Small intestine (tissue), 7 donors: ENCODE data around the gene DHRS4. TPM values are rescaled to one million over a fixed set of nuclear protein-coding genes. Genes with fewer than 3 reads are reported as not detected.
"Not testable (repeated sequence)": the region's sequence is repeated elsewhere in the genome, so short reads cannot be mapped to it uniquely, and the experiment has no call there.

Experiments used
- DNase-seq, 2 donors: peaks; one replicate each; pipeline versions ENCODE4 v3.0.0 to v3.0.0-alpha.2; 2013
- FAIRE-seq: peaks from 2 replicates; lab custom pipeline; 2012; peaks lifted over from hg19 to GRCh38; lab: Jason Lieb, UNC
- H3K27ac ChIP-seq, 3 donors: one replicate each; pipeline ENCODE4 v1.5.1; 2013; ENCODE audit warnings: low read length in 2 of 3, mild to moderate bottlenecking in 2 of 3, control low read depth in 1 of 3, inconsistent platforms in 1 of 3, low read depth in 1 of 3, moderate library complexity in 1 of 3
- H3K27me3 ChIP-seq, 3 donors: one replicate each; pipeline ENCODE4 v1.6.1; 2013; ENCODE audit warnings: low read length in 3 of 3, inconsistent platforms in 1 of 3; ENCODE audit not compliant: control insufficient read depth in 3 of 3, insufficient read depth in 3 of 3
- H3K36me3 ChIP-seq, 3 donors: one replicate each; pipeline ENCODE4 v1.6.1; 2013; ENCODE audit warnings: low read length in 3 of 3, inconsistent platforms in 1 of 3, low read depth in 1 of 3, mild to moderate bottlenecking in 1 of 3, moderate library complexity in 1 of 3; ENCODE audit not compliant: control insufficient read depth in 3 of 3, insufficient read depth in 2 of 3
- H3K4me1 ChIP-seq, 3 donors: one replicate each; pipeline ENCODE4 v1.6.1; 2013; ENCODE audit warnings: low read length in 2 of 3, inconsistent platforms in 1 of 3, low read depth in 1 of 3, mild to moderate bottlenecking in 1 of 3, moderate library complexity in 1 of 3; ENCODE audit not compliant: control insufficient read depth in 3 of 3, insufficient read depth in 2 of 3
- H3K4me3 ChIP-seq, 3 donors: one replicate each; pipeline ENCODE4 v1.5.1; 2013; ENCODE audit warnings: low read length in 3 of 3, control low read depth in 1 of 3, inconsistent platforms in 1 of 3, low read depth in 1 of 3, mild to moderate bottlenecking in 1 of 3, moderate library complexity in 1 of 3
- H3K9me3 ChIP-seq, 2 donors: one replicate each; pipeline ENCODE4 v1.6.1; 2013; ENCODE audit warnings: low read depth in 1 of 2, low read length in 1 of 2; ENCODE audit not compliant: control insufficient read depth in 2 of 2, insufficient read depth in 1 of 2
- WGBS, 3 donors: extraction: QIAGEN DNeasy Blood & Tissue Kit; methylation state at CpG; one replicate each; pipeline ENCODE4 v1.1.7; 2013; 5-methylcytosine and 5-hydroxymethylcytosine counted together
- polyA plus RNA-seq, 4 donors: library from polyadenylated mRNA; stranded (reverse) in 3 of 4; unstranded in 1 of 4; fragments of 200-250 nt in 3 of 4; fragments of 120-200 nt in 1 of 4; gene quantifications; one replicate each; pipeline versions ENCODE4 v1.2.1 to v1.2.3, GENCODE V29; 2013
- donor health status: healthy with polysubstance abuse.
- donor health status: control.
- donor health status: control.
- donor health status: Bipolar disorder and iron deficiency.
- donor health status: healthy.

DHRS4 gene
- polyA plus RNA-seq, 4 donors = 61.6 to 163 (median 135) TPM

DNA sequence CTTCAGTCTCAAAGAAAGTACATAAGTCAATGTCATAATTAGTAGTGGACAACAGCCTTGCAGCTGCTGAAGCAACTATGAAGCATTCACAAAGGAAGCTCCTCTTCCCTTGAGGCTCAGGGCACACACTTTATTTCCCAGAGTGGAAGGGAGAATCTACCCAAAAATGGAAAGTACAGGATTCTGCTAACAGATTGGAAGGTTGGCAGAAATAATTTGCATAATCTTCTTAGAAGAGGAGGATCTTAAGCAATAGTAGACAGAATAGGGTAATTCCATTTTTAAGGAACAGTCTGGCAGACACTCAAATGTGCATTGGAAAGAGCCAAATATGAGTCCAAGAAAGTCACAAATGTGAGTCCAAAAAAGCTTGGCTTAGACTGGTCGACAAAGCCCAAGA is 37.4 kb downstream of the DHRS4 start:
- not testable (repeated sequence) for H3K9me3 ChIP-seq, FAIRE-seq, H3K27ac ChIP-seq, H3K4me3 ChIP-seq, H3K27me3 ChIP-seq, DNase-seq, H3K4me1 ChIP-seq, H3K36me3 ChIP-seq
- WGBS, 3 donors = 78 to 93% (median 92%) methylated on average over 1 of the region's 1 CpG

DNA sequence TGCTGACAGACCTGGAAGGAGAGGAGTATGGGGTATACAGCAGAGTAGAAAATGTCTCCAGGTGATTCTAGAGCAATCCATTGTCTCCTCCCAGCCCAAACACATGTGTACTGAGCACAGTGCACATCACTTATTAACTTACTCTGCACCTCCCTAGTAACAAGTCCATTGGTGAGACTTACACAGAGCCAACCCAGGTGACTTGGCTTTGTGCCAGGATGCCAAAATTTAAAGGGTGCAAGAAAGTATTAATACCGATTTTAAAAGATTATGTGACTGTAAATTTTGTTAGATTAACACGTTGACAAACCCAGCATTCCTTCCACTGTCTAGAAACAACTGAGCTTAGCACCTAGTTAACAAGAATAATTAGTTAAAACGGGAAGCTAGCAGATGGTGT is 39.5 kb downstream of the DHRS4 start:
- DNase-seq, H3K4me3 ChIP-seq, H3K27me3 ChIP-seq, H3K27ac ChIP-seq, FAIRE-seq, H3K36me3 ChIP-seq, H3K4me1 ChIP-seq, H3K9me3 ChIP-seq: not testable (repeated sequence)
- 73 to 84% (median 83%) methylated on average over 3 of the region's 3 CpGs for WGBS, 3 donors

DNA sequence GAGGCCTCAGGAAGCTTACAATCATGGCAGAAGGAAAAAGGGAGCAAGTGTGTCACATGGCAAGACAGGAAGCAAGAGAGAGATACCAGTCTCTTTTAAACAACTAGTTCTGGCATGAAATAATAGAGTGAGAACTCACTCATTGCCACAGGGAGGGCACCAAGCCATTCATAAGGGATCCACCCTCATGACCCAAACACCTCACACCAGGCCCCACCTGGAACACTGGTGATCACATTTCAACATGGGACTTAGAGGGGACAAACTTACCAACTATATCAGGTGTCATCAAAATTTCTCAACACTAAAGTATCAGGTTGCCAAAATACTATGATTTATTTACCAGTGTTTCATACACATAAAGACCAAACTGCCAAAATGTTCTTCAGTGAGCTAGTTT is 42.4 kb downstream of the DHRS4 start:
- H3K27me3 ChIP-seq, H3K36me3 ChIP-seq, H3K27ac ChIP-seq, H3K4me3 ChIP-seq, H3K9me3 ChIP-seq, DNase-seq, H3K4me1 ChIP-seq, FAIRE-seq: not testable (repeated sequence)

DNA sequence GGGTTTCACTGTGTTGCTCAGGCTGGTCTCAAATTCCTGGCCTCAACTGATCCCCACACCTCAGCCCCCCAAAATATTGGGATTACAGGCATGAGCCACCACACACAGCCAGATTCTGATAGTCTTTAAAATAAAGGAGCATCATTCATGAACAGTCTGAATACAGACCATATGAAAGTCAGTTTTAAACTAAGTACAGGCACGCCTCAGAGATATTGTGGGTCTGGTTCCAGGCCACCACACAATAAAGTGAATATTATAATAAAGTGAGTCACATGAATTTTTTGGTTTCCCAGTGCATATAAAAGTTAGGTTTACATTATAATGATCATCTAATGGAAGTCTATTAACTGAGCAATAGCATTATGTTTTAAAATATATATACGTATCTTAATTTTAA is 43.3 kb downstream of the DHRS4 start:
- WGBS, 3 donors = 93 to 94% (median 93%) methylated on average over 1 of the region's 2 CpGs
- not testable (repeated sequence) for H3K4me1 ChIP-seq, DNase-seq, H3K9me3 ChIP-seq, H3K4me3 ChIP-seq, H3K36me3 ChIP-seq, FAIRE-seq, H3K27ac ChIP-seq, H3K27me3 ChIP-seq

DNA sequence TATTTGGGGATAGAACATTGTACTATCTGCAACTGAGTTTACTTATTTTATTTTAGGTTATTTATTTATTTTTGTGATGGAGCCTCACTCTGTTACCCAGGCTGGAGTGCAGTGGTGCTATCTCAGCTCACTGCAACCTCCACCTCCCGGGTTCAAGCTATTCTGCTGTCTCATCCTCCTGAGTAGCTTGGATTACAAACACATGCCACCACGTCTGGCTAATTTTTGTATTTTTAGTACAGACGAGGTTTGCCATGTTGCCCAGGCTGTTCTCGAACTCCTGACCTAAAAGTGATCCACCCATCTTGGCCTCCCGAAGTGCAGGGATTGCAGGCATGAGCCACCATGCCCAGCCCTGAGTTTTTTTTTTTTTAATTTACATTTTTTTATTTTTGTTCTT is 46.1 kb downstream of the DHRS4 start:
- H3K36me3 ChIP-seq, H3K27me3 ChIP-seq, H3K9me3 ChIP-seq, H3K27ac ChIP-seq, FAIRE-seq, H3K4me3 ChIP-seq, H3K4me1 ChIP-seq, DNase-seq: not testable (repeated sequence)
- WGBS, 3 donors = 92 to 100% (median 94%) methylated on average over 1 of the region's 5 CpGs

DNA sequence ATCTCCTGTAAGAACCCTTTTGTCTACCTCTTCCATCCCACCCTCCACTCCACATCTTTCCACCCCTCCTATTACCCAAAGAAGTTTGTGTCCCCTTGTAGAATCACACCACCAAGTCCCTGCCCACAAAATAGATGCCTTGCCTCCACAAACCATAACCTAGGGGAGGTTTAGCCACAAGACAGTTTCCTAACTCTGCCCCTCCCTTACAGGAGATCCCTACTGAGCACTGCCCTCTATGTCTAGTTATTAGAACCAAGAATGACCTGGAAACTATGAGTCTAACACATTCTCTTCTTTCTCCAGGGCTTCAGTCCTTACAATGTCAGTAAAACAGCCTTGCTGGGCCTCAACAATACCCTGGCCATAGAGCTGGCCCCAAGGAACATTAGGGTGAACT is 47.5 kb downstream of the DHRS4 start:
- not testable (repeated sequence) for H3K27ac ChIP-seq, DNase-seq, FAIRE-seq, H3K36me3 ChIP-seq, H3K27me3 ChIP-seq, H3K4me3 ChIP-seq, H3K9me3 ChIP-seq, H3K4me1 ChIP-seq

DNA sequence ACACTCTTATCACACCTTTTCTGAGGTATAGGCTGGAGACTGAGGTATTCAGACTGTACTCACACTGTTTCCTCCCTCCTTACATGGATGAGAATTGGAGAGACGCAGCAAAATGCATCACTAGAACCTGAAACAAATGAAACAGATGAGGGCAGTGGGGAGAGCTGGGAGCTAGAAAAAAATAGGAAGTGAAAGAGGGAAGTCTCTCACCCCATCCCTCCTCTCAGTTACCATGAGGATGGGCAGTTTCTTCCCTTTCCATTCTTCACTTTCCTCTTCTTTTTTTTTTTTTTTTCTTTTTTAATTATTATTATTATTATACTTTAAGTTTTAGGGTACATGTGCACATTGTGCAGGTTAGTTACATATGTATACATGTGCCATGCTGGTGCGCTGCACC is 48.1 kb downstream of the DHRS4 start:
- not testable (repeated sequence) for H3K27ac ChIP-seq, H3K9me3 ChIP-seq, H3K27me3 ChIP-seq, H3K36me3 ChIP-seq, H3K4me1 ChIP-seq, H3K4me3 ChIP-seq, DNase-seq, FAIRE-seq
- 100% methylated on average over 1 of the region's 2 CpGs; no CpG with 5 or more reads in 2 of the 3 donors for WGBS, 3 donors

DNA sequence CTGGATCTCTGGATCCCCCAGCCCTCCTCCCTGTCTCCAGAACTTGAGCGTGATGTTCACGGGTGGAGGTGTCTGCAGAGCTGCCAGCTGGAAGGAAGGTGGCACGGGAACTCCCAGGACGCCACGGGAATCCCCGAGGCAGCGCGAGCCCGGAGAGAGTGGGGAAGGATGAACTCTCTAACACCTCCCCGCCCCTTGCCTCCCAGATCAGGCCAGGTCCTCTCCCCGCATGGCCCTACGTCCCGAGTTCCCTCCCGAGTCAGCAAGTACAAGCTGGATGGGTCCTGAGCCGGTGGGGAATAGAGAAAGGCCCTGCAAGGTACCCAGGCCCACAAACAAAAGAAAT is 52.9 kb downstream of the DHRS4 start:
- not testable (repeated sequence) for H3K36me3 ChIP-seq, H3K9me3 ChIP-seq, H3K27me3 ChIP-seq, H3K27ac ChIP-seq, H3K4me1 ChIP-seq, FAIRE-seq, DNase-seq
- 0 to 3% (median 0%) methylated on average over 1 to 5 of the region's 15 CpGs for WGBS, 3 donors
- peak overlapping the region in 2 of 3 donors; percentile 29 to 34 for H3K4me3 ChIP-seq

DNA sequence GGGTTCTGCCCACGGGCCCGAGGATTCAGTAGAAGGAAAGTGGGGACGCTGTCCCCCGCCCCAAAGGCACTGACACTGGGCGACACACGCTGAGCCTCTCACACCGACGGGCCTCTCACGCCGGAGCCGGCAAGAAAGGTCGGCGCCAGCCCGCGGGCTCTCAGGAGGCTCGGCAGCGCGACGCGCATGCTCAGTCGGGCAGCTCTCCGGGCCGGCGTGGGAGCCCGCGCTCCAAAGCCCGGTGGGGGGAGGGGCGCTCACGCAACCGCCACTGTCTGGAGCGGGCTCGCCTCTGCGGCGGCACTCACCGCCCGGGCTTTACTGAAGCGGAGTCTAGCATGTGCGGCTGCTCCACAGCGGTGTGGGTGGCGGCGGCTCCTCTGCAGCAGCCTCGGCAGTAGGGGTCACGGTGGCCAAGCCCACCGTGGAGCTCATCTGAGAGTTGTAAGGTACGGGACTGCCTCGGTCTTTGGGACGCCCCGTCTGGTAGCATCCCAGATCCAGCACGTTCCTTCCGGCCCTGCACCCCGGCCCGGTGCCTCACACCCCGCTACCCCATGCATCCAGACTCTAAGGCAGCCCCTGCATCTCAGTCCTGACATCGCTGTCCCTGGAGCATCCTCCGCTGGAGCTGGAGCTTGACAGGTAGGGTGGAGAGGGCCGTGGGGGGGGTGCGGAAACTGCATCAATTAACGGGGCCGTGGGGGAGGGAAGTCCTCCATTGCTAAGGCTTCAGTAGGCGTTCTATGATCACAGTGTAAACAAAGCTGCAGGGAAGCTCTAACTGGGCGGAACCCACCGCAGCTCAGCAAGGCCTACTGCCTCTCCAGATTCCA is 53.5 kb downstream of the DHRS4 start:
- not testable (repeated sequence) for H3K27me3 ChIP-seq, H3K4me1 ChIP-seq, H3K9me3 ChIP-seq, FAIRE-seq, H3K36me3 ChIP-seq, H3K27ac ChIP-seq
- WGBS, 3 donors = 1 to 4% (median 3%) methylated on average over 28 to 53 of the region's 62 CpGs
- peak overlapping the region in 2 of 3 donors; percentile 29 to 34 for H3K4me3 ChIP-seq
- DNase-seq = peak in 1 of 2 donors; percentile 51
